Measurements from ENCODE around the gene EDARADD.

Gene EDARADD

DNA sequence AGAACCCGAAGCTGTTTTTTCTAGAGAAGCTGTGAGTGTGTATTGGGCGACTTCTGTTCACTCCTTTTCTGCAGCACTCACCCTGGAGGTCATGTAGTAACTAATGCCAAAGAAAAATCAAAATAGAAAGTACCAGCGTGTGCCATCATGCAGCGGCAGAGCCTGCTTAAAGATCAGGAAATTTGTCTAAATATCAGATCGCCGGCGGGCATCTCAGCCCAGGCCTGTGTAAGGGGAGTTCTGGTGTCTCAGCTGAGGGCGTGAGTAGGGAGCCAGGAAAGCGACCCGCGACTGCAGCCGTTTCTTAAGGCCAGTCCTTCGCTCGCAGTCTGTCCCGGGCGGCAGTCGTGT, 768 bp downstream of the EDARADD start:
- H3K4me3 ChIP-seq (replicated peaks; ENCODE audit: low read depth, low read length) = peak overlapping the region; percentile 55
- DNase-seq (ENCODE audit: low read depth) = peak; percentile 4
- TF ChIP-seq, protein P1, sequence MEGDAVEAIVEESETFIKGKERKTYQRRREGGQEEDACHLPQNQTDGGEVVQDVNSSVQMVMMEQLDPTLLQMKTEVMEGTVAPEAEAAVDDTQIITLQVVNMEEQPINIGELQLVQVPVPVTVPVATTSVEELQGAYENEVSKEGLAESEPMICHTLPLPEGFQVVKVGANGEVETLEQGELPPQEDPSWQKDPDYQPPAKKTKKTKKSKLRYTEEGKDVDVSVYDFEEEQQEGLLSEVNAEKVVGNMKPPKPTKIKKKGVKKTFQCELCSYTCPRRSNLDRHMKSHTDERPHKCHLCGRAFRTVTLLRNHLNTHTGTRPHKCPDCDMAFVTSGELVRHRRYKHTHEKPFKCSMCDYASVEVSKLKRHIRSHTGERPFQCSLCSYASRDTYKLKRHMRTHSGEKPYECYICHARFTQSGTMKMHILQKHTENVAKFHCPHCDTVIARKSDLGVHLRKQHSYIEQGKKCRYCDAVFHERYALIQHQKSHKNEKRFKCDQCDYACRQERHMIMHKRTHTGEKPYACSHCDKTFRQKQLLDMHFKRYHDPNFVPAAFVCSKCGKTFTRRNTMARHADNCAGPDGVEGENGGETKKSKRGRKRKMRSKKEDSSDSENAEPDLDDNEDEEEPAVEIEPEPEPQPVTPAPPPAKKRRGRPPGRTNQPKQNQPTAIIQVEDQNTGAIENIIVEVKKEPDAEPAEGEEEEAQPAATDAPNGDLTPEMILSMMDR (IDR thresholded peaks at IDR 0.05; ENCODE audit: low read length, missing control alignments) = no peak

DNA sequence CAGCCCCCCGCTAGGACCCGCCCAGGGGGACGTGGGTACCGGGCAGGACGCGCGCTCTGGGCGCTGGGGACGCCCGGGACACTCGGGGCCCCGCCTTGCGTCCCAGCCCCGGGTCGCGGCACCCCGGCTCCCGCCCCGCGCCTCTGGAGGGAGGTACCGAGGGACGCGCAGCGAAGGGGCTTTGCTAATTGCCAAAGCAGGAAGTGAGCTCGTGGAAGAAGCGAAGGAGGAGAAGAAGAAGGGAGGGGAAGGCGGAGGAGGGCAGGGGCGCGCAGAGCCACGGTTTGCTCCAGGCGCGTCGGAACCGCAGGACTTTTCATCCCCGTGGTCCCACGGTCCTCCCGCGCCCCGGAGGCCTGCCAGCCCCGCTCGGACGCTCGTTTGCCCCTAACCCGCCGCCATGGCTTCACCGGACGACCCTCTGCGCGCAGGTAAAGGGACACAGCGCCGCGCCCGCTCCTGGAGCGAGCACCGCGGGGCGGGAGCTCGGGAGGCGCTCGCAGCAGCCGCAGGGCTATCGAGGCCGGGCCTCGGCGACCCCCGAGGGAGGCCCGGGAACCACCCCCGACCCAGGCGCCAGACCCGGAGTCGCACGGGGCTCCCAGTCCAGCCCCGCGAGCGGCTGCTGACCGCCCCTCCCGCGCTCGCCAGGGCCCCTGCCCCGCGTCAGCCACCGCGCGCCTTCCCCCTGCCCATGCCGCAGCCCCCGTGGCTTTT, 1.3 kb downstream of the EDARADD start:
- DNase-seq (ENCODE audit: low read depth) = peak; percentile 6
- TF ChIP-seq, protein P1 (IDR thresholded peaks at IDR 0.05; ENCODE audit: low read length, missing control alignments) = no peak
- H3K4me3 ChIP-seq (replicated peaks; ENCODE audit: low read depth, low read length) = peak overlapping the region; percentile 55

DNA sequence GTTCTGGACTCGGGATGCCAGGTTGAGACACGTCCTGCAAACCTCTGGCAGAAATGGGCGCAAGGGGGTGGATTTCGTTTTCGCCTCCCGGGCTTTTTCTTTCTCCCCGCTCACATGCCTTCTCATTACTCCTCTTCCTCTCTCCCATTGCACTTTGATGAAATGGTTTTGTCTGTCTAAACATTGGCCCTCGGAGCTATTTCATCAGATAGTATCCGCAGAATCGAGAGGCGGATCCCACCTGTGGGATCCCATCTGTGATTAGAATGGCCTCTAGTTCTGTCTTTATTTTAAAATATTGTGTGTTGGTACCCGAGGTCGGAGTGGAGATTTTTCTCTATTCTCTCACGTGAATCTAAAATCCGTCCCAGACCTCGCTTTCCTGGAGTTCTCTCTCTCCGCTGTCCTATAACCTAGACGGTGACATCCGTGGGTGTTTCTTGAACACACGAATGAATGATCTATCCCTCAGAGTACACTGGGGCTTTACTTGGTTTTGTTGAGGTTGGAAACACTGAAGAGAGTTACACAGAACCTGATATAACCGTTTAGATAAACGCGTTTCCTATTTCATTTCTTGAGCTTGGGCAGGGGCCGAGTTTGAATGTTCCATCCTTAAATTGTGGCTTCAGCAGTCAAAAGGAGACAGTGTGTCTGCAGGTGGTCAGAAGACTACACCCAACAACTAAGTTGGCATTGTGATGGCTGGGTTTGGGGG, 2.0 kb downstream of the EDARADD start:
- TF ChIP-seq, protein P1 (IDR thresholded peaks at IDR 0.05; ENCODE audit: low read length, missing control alignments) = no peak
- no peak for DNase-seq (ENCODE audit: low read depth)
- H3K4me3 ChIP-seq (replicated peaks; ENCODE audit: low read depth, low read length) = peak overlapping the region; percentile 55

DNA sequence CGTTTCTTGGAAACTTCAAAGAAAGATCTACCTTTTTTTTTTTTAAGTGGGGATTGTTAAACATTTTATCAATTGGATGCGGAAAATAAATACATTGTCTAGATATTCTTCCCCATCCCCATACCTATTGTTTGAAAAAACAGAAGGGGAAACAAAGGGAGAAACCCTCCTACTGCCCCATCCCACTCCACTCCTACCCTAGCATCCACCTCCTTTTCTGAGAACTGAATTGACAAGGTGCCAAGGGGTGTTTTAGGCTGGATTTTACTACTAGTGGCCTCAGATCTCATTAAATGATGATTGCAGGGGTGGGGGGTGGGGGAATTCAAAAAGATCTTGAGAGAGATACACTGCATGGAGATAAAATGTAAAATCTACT, 2.6 kb downstream of the EDARADD start:
- no peak overlapping the region for H3K4me3 ChIP-seq (replicated peaks; ENCODE audit: low read depth, low read length)
- no peak for DNase-seq (ENCODE audit: low read depth)
- TF ChIP-seq, protein P1 (IDR thresholded peaks at IDR 0.05; ENCODE audit: low read length, missing control alignments) = no peak

DNA sequence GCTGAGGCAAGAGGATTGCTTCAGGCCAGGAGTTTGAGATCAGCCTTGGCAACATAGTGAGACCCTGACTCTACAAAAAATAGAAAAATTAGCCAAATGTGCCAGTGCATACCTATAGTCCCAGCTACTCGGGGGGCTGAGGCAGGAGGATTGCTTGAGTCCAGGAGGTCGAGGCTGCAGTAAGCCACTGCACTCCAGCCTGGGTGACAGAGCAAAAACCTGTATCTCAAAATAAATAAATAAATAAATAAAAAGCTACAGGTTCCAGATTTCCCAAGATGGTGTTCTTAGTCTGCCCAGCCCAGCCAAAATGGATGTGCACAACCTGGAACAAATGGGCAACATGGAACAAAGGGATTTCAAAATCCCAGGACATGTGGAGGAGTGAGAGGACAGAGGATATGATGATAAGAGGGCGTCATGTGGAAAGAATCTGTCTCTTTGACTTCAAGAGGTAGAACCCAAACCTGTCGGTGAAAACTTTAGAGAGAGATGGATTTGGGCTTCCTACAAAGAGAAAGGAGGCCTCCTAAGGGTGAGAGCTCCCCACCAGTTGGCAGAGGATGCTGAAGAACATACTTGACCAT, 3.2 kb downstream of the EDARADD start:
- no peak overlapping the region for H3K4me3 ChIP-seq (replicated peaks; ENCODE audit: low read depth, low read length)
- TF ChIP-seq, protein P1 (IDR thresholded peaks at IDR 0.05; ENCODE audit: low read length, missing control alignments) = no peak
- DNase-seq (ENCODE audit: low read depth) = peak; percentile 14

DNA sequence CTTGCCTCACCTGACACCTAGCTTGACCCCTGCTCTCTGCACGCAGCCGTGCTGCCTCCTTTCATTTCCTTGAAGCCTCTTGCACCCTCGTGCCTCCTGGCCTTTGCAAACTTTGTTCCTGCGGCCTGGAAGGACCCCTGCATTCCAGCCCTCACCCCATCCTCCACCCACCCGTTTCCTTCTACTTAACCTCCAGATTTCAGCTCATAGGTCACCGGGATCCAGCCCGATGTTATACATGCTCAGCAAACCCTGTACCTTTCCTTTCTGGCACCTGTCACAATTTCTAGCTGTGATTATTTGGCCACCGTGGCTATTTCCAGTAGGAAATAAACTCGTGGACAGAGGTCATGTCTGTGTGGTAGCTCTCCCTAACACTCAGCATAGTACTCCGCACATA, 4.5 kb downstream of the EDARADD start:
- no peak for DNase-seq (ENCODE audit: low read depth)
- TF ChIP-seq, protein P1 (IDR thresholded peaks at IDR 0.05; ENCODE audit: low read length, missing control alignments) = no peak
- no peak overlapping the region for H3K4me3 ChIP-seq (replicated peaks; ENCODE audit: low read depth, low read length)
